AG09319 (cell line): Measurements from ENCODE around the gene MTPN.

Experiments
- DNase-seq: peaks from one replicate; pipeline ENCODE4 v3.0.0-alpha.2; 2010; ENCODE audit warnings: low read depth; ENCODE audit errors: extremely low read depth
- TF ChIP-seq, protein P1 (sequence below): IDR thresholded peaks from 2 replicates; pipeline ENCODE4 v1.5.1; 2011; ENCODE audit warnings: low read depth, mild to moderate bottlenecking, inconsistent platforms, low read length, moderate library complexity

MTPN gene

DNA sequence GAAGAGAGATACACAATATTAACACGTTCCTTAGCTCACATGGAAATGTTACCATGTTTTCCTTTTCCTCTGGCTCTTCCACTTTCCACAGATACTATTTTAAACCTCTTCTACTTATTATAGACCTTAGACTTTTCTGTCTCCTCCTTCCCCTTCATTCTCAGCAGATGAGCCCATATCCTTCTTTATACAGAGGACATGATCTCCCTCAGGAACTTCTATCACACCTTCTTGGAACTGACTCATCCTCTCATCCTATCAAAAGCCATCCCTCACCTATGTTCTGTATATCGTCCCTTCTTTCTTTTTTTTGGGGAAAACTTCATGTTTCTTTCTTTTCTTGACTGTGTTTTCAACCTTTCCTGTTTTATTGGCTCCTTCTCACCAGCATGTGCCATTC lies 20.8 kb downstream of the MTPN start:
- TF ChIP-seq, protein P1, sequence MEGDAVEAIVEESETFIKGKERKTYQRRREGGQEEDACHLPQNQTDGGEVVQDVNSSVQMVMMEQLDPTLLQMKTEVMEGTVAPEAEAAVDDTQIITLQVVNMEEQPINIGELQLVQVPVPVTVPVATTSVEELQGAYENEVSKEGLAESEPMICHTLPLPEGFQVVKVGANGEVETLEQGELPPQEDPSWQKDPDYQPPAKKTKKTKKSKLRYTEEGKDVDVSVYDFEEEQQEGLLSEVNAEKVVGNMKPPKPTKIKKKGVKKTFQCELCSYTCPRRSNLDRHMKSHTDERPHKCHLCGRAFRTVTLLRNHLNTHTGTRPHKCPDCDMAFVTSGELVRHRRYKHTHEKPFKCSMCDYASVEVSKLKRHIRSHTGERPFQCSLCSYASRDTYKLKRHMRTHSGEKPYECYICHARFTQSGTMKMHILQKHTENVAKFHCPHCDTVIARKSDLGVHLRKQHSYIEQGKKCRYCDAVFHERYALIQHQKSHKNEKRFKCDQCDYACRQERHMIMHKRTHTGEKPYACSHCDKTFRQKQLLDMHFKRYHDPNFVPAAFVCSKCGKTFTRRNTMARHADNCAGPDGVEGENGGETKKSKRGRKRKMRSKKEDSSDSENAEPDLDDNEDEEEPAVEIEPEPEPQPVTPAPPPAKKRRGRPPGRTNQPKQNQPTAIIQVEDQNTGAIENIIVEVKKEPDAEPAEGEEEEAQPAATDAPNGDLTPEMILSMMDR = no peak

GRCh38 chr7:135950972-135951371 lies 26.2 kb downstream of the MTPN start:
- no peak for DNase-seq
- TF ChIP-seq, protein P1 = no peak

More for the DNA sequence above, 20.8 kb downstream of the MTPN start:
- no peak for DNase-seq

GRCh38 chr7:135950429-135950828 lies 26.7 kb downstream of the MTPN start:
- TF ChIP-seq, protein P1 = no peak
- no peak for DNase-seq

GRCh38 chr7:135946289-135947055 lies 30.7 kb downstream of the MTPN start:
- no peak for DNase-seq
- TF ChIP-seq, protein P1 = no peak

GRCh38 chr7:135944753-135945152 lies 32.4 kb downstream of the MTPN start:
- TF ChIP-seq, protein P1 = no peak
- DNase-seq = no peak

DNA sequence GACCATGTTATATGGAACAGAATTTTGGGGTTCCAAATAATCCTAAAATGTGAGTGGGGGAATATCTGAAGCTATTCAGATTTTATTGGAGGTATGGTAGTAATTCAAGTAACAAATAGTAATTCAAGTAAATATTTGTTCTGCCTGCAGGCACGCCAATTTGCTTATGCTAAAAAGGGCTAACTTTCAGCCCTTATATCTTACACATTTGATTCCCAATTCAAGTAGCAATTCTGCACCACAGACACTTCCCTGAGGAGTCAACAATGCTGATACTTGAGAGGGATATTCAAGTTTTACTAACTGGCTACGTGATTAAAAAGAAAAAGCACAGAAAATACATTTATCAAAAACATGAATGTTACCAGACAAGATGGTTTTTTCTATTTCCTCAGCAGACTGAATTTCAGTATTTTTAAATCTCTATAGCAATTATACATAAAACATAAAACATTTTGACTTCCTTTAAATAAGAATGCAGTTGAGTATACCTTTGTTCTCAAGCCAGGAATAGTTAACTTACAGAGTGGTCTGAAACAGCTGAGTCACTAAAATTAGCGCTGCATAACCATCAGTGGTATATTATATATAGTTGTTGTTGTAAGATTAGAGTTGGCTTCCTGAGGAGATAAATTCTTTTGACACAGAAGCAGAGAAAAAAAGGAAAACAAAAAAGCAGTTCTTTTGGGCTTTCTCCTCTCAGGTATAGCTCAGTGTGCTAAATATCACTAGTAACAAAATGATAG lies 33.9 kb downstream of the MTPN start:
- TF ChIP-seq, protein P1 = no peak

DNA sequence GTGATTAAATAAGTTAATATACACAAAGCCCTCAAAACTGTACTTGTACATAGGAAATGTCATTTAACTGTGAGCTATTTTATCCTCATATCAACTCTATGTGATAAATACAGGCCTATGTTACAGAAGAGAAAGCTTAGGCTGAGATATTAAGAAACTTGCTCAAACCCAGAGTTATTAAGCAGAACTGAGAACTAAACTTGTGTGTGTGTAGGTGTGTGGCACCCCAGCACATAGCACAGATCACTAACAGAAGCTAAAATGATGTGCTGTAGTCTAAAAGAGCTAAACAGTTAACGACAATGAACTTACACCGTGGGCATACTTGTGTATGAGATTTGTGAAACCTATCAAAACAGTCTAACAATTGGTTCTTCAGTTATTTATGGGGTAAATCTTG lies 34.5 kb downstream of the MTPN start:
- TF ChIP-seq, protein P1 = no peak
- DNase-seq = no peak

More for the DNA sequence above, 33.9 kb downstream of the MTPN start:
- no peak for DNase-seq
